Natural killer cell (primary cell): Measurements from ENCODE around the gene PEPD. TPM values are rescaled to one million over a fixed set of nuclear protein-coding genes. Genes with fewer than 3 reads are reported as not detected.

Experiments used
- ATAC-seq, 3 donors: fragments of 150-1000 bp in 2 of 3; fragments of 200-7000 bp in 1 of 3; cut with Tn5 transposase; 1 replicate in 1 of 3; 2 replicates in 2 of 3; pipeline ENCODE4 v1.10.0; 2021; ENCODE audit warnings: mild to moderate bottlenecking in 2 of 3, moderate library complexity in 2 of 3
- DNase-seq, 2 donors: peaks; one replicate each; pipeline versions ENCODE4 v3.0.0 to v3.0.0-alpha.2; 2013 to 2021; ENCODE audit warnings: mixed read lengths in 1 of 2
- H3K27ac ChIP-seq: one replicate; pipeline ENCODE4 v1.5.1; 2013; ENCODE audit warnings: mild to moderate bottlenecking, low read length
- H3K27me3 ChIP-seq: one replicate; pipeline ENCODE4 v1.6.1; 2013; ENCODE audit warnings: low read length; ENCODE audit not compliant: control insufficient read depth, insufficient read depth
- H3K36me3 ChIP-seq: one replicate; pipeline ENCODE4 v1.6.1; 2013; ENCODE audit warnings: low read length; ENCODE audit not compliant: control insufficient read depth, insufficient read depth
- H3K4me1 ChIP-seq: one replicate; pipeline ENCODE4 v1.6.1; 2013; ENCODE audit warnings: low read length; ENCODE audit not compliant: control insufficient read depth, insufficient read depth
- H3K4me3 ChIP-seq: one replicate; pipeline ENCODE4 v1.5.1; 2013; ENCODE audit warnings: low read length
- H3K9me3 ChIP-seq: one replicate; pipeline ENCODE4 v1.6.1; 2013; ENCODE audit warnings: low read length; ENCODE audit not compliant: control insufficient read depth, insufficient read depth
- H3K27ac Mint-ChIP-seq, 2 donors: one replicate each; pipeline ENCODE4 v1.8.0; 2022; ENCODE audit warnings: mild to moderate bottlenecking in 2 of 2, mixed read lengths in 2 of 2, moderate library complexity in 1 of 2
- H3K27me3 Mint-ChIP-seq, 2 donors: one replicate each; pipeline ENCODE4 v1.8.0; 2022; ENCODE audit warnings: low read depth in 2 of 2, mixed read lengths in 2 of 2
- H3K36me3 Mint-ChIP-seq: one replicate; pipeline ENCODE4 v1.8.0; 2022; ENCODE audit warnings: mixed read lengths
- H3K4me1 Mint-ChIP-seq, 2 donors: one replicate each; pipeline ENCODE4 v1.8.0; 2022; ENCODE audit warnings: mixed read lengths in 2 of 2
- H3K4me3 Mint-ChIP-seq: one replicate; pipeline ENCODE4 v1.8.0; 2022; ENCODE audit warnings: mild to moderate bottlenecking, moderate library complexity, mixed read lengths
- H3K9me3 Mint-ChIP-seq, 2 donors: one replicate each; pipeline ENCODE4 v1.8.0; 2022; ENCODE audit warnings: mixed read lengths in 2 of 2
- WGBS: methylation state at CpG from one replicate; pipeline ENCODE4 v1.1.7; 2013; ENCODE audit warnings: missing lambda C conversion rate; ENCODE audit not compliant: insufficient coverage; 5-methylcytosine and 5-hydroxymethylcytosine counted together
- intact Hi-C: fragments of 100-400 bp; cut with micrococcal nuclease; formaldehyde crosslinking; loops from one replicate; pipeline ENCODE4 v1.14.2; 2022
- total RNA-seq, 4 donors: library from RNA; stranded (reverse); fragments of 120-200 nt in 1 of 4; gene quantifications; one replicate each; pipeline versions ENCODE4 v1.2.3 to v1.2.4, GENCODE V29; 2013 to 2022
- TF ChIP-seq, protein P1 (sequence below): fragments of 200-600 bp; IDR thresholded peaks from one replicate; pipeline ENCODE4 v1.8.0; 2022; ENCODE audit warnings: antibody characterized with exemption

The PEPD gene
- total RNA-seq, 3 donors from 2014 or later (not counting 1 experiment from before 2014, with no cell fraction given): 33.9 to 42.2 (median 40.9) TPM

DNA sequence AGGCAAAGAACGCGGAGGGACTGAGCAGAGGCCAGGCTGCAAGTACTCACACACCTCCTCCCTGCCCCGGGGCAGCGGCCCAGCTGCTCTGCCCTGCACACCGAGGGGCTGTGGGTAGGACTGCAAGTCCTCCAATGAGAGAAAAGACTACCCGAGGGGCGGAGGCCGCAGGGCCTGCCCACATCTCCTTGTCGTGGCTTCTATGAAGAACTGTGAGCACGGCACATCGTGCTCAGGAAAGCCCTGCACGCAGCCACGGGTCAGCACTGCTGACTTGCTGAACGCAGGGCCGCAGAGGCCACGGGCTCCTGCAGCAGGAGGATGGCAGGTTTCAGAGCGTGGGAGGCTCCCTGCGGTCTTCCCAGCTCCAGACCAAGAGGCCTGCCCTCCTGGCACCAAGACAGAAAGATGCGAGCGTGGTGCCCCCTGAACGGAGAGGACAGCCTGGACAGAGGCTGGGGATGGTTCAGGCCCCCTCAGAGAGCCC lies 110.6 kb downstream of the PEPD start:
- TF ChIP-seq, protein P1, sequence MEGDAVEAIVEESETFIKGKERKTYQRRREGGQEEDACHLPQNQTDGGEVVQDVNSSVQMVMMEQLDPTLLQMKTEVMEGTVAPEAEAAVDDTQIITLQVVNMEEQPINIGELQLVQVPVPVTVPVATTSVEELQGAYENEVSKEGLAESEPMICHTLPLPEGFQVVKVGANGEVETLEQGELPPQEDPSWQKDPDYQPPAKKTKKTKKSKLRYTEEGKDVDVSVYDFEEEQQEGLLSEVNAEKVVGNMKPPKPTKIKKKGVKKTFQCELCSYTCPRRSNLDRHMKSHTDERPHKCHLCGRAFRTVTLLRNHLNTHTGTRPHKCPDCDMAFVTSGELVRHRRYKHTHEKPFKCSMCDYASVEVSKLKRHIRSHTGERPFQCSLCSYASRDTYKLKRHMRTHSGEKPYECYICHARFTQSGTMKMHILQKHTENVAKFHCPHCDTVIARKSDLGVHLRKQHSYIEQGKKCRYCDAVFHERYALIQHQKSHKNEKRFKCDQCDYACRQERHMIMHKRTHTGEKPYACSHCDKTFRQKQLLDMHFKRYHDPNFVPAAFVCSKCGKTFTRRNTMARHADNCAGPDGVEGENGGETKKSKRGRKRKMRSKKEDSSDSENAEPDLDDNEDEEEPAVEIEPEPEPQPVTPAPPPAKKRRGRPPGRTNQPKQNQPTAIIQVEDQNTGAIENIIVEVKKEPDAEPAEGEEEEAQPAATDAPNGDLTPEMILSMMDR: no peak
- intact Hi-C loops: no loop called here
- 91% methylated on average over 21 of the region's 21 CpGs for WGBS

DNA sequence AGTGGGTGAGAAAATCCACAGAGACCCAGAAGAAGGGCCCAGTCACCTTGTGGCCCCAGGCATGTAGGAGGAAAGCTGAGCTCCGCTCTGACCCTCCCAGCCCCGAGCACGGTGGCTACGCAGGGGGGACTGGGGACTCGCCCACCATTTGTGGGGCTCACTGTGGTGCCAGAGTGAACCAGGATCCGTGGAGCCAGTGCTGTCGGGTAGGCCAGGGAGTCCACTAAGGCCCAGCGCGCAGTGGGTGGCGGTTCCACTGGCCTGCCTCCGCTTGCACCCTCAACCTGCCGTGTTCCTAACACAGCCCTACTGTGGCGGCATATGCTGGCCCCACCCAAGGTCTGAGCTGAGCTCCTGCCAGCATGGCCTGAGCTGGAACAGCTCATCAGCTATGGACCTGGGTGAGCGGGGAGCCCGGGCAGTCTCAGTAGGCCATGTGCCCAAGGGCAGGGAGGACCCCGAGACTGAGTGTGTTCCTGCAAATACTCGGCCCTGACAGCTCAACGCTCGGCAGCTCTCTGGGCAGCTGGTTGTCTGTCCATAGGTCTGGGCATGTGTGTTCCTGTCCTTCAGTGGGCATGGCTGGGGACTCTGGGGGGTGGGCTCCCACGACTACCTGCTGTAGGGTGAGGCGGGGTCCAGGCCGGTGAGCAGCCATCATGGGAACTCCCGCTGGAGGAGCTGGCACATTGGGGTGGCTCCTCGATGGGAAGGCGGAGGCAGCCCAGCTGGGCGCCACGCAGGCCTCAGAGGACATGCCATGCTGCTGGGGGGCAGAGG lies 111.5 kb downstream of the PEPD start:
- H3K27ac Mint-ChIP-seq: no peak overlapping the region
- Histone ChIP-seq H3K4me3 (no peak overlapping the region), H3K27me3 (no peaks in the 10 kb centered on the region), H3K9me3 (no peaks in the 10 kb centered on the region), H3K4me1 (peaks cover 3% of the 10 kb centered on the region), H3K36me3 (no peaks in the 10 kb centered on the region), H3K27ac (no peak overlapping the region)
- no peaks in the 10 kb centered on the region for H3K4me1 Mint-ChIP-seq
- H3K36me3 Mint-ChIP-seq: no peaks in the 10 kb centered on the region
- H3K9me3 Mint-ChIP-seq: no peaks in the 10 kb centered on the region
- DNase-seq (no peak), ATAC-seq (no peak)
- intact Hi-C loops: no loop called here
- no peaks in the 10 kb centered on the region for H3K27me3 Mint-ChIP-seq
- no peak overlapping the region for H3K4me3 Mint-ChIP-seq
- TF ChIP-seq, protein P1: no peak
- 97% methylated on average over 27 of the region's 27 CpGs for WGBS

More for the DNA sequence above, 110.6 kb downstream of the PEPD start:
- ATAC-seq (no peak), DNase-seq (no peak)
- Mint-ChIP-seq H3K9me3 (no peaks in the 10 kb centered on the region), H3K27ac (no peak overlapping the region), H3K4me3 (no peak overlapping the region), H3K27me3 (no peaks in the 10 kb centered on the region), H3K36me3 (no peaks in the 10 kb centered on the region), H3K4me1 (no peaks in the 10 kb centered on the region)
- no peaks in the 10 kb centered on the region for H3K36me3 ChIP-seq
- H3K27ac ChIP-seq: no peak overlapping the region
- no peak overlapping the region for H3K4me3 ChIP-seq
- H3K4me1 ChIP-seq: no peaks in the 10 kb centered on the region
- no peaks in the 10 kb centered on the region for H3K27me3 ChIP-seq
- no peaks in the 10 kb centered on the region for H3K9me3 ChIP-seq

DNA sequence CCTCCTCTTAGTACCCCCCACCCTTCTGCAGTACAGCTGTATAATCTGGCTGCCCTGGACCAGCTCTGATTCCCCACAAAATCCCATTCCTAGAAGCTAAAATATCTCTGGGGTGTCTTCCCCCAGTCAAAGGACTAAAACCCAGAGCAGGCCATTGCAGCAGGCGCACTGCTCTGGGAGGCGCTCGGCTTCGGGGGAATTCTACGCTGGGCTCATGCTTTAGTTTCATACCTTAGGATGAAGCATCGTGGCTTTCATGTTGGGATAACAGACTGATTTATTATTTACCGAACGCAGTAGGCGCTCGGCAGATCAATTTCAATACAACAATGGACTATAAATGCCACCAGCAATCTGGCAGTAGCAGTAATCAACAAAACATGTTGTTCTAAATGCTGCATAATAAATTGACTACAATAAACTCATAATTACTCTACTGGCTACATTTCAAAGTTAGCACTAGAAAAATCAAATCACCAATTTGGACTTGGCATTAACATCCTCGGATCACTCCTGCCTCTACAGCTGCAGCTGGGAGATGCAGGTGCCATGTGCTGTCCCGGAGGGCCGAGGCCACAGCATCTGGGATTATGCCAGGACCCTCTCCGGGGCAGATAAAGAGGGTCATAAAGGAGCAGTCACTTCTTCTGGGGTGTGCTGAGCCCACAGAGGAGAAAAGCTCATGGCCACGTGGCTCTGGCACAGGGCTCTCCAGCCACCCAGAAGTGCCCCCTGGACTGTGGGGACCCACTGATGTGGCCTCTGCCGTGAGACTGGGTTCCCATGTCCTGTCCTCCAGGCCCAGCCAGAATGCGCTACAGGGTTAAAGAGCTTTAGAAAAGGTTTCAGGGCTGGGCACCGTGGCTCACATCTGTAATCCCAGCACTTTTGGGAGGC lies 112.8 kb downstream of the PEPD start:
- no peak overlapping the region for H3K27ac Mint-ChIP-seq
- 89% methylated on average over 18 of the region's 18 CpGs for WGBS
- Histone ChIP-seq H3K27me3 (no peaks in the 10 kb centered on the region), H3K27ac (no peak overlapping the region), H3K9me3 (no peaks in the 10 kb centered on the region), H3K36me3 (no peaks in the 10 kb centered on the region), H3K4me3 (no peak overlapping the region), H3K4me1 (peaks cover 7% of the 10 kb centered on the region)
- ATAC-seq (no peak), DNase-seq (no peak)
- H3K4me1 Mint-ChIP-seq: no peaks in the 10 kb centered on the region
- no peaks in the 10 kb centered on the region for H3K36me3 Mint-ChIP-seq
- no peaks in the 10 kb centered on the region for H3K9me3 Mint-ChIP-seq
- no peaks in the 10 kb centered on the region for H3K27me3 Mint-ChIP-seq
- intact Hi-C loops: no loop called here
- TF ChIP-seq, protein P1: no peak
- H3K4me3 Mint-ChIP-seq: no peak overlapping the region
